Measurements from ENCODE around the gene ALDH8A1.

The ALDH8A1 gene

DNA sequence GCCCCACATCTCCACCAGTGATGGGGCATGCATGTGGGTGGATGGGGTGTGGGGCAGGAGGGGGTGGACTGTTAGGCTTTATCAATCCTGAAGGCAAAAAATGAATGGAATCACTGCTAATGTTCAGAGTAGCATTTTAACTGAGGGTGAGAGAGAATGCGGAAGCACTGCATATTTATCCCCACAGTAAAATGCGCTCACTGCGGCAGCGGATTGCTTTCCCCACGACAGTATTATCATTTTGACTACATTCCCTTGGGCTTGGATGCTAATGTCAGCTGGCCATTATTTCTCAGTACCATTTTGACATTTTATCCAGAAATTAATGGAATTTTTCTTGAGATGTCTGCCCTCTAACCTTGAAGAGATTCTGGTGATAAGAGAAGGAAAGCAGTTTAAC, 13.4 kb downstream of the ALDH8A1 start:
- Histone ChIP-seq H3K4me2 (ENCODE audit: low read length) (no peak overlapping the region), H3K4me1 (ENCODE audit: insufficient read depth, low read length, severe bottlenecking) (no peaks in the 10 kb centered on the region), H2AFZ (ENCODE audit: low read length) (no peak overlapping the region), H3K36me3 (ENCODE audit: insufficient read depth, low read length) (no peaks in the 10 kb centered on the region), H3F3A (ENCODE audit: insufficient read depth, low read length) (no peaks in the 10 kb centered on the region), H3K79me2 (ENCODE audit: insufficient read depth, low read length) (no peaks in the 10 kb centered on the region), H3K27ac (ENCODE audit: low read depth, low read length, poor library complexity, severe bottlenecking) (no peak overlapping the region), H3K4me3 (ENCODE audit: low read depth, low read length, poor library complexity, severe bottlenecking) (no peak overlapping the region), H3K9ac (ENCODE audit: low read length) (no peak overlapping the region), H3K27me3 (ENCODE audit: insufficient read depth, low read length) (0 out of 2 replicates have a peak, but pooled peaks cover 4% of the 10 kb centered on the region), H3K9me3 (ENCODE audit: low read length) (no peaks in the 10 kb centered on the region), H3K9me2 (ENCODE audit: low read depth, low read length) (no peaks in the 10 kb centered on the region), H4K20me1 (ENCODE audit: insufficient read depth, low read length) (no peaks in the 10 kb centered on the region)
- TF ChIP-seq EZH2 (IDR thresholded peaks at IDR 0.05; ENCODE audit: borderline replicate concordance, low read length), result no peak
- TF ChIP-seq, protein P1, sequence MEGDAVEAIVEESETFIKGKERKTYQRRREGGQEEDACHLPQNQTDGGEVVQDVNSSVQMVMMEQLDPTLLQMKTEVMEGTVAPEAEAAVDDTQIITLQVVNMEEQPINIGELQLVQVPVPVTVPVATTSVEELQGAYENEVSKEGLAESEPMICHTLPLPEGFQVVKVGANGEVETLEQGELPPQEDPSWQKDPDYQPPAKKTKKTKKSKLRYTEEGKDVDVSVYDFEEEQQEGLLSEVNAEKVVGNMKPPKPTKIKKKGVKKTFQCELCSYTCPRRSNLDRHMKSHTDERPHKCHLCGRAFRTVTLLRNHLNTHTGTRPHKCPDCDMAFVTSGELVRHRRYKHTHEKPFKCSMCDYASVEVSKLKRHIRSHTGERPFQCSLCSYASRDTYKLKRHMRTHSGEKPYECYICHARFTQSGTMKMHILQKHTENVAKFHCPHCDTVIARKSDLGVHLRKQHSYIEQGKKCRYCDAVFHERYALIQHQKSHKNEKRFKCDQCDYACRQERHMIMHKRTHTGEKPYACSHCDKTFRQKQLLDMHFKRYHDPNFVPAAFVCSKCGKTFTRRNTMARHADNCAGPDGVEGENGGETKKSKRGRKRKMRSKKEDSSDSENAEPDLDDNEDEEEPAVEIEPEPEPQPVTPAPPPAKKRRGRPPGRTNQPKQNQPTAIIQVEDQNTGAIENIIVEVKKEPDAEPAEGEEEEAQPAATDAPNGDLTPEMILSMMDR (IDR thresholded peaks at IDR 0.05; ENCODE audit: low read length), result no peak

- H3K79me2 ChIP-seq (ENCODE audit: insufficient read depth, low read length), result no peaks in the 10 kb centered on the region
- H3K9ac ChIP-seq (ENCODE audit: low read length), result no peak overlapping the region
- no peaks in the 10 kb centered on the region for H3K4me1 ChIP-seq (ENCODE audit: insufficient read depth, low read length, severe bottlenecking)
- H4K20me1 ChIP-seq (ENCODE audit: insufficient read depth, low read length), result no peaks in the 10 kb centered on the region
- H3K36me3 ChIP-seq (ENCODE audit: insufficient read depth, low read length), result no peaks in the 10 kb centered on the region
- no peaks in the 10 kb centered on the region for H3K9me2 ChIP-seq (ENCODE audit: low read depth, low read length)
- no peaks in the 10 kb centered on the region for H3K9me3 ChIP-seq (ENCODE audit: low read length)
- no peak overlapping the region for H2AFZ ChIP-seq (ENCODE audit: low read length)
- H3K27ac ChIP-seq (ENCODE audit: low read depth, low read length, poor library complexity, severe bottlenecking), result no peak overlapping the region
- no peaks in the 10 kb centered on the region for H3F3A ChIP-seq (ENCODE audit: insufficient read depth, low read length)
- no peak overlapping the region for H3K4me2 ChIP-seq (ENCODE audit: low read length)
- TF ChIP-seq, protein P1 (IDR thresholded peaks at IDR 0.05; ENCODE audit: low read length), result no peak
- TF ChIP-seq EZH2 (IDR thresholded peaks at IDR 0.05; ENCODE audit: borderline replicate concordance, low read length), result no peak
- no peak overlapping the region for H3K4me3 ChIP-seq (ENCODE audit: low read depth, low read length, poor library complexity, severe bottlenecking)
- 0 out of 2 replicates have a peak, but pooled peaks cover 4% of the 10 kb centered on the region for H3K27me3 ChIP-seq (ENCODE audit: insufficient read depth, low read length)
These were observed 15.0 kb downstream of the ALDH8A1 start for GRCh38 chr6:134934793-134935485.

DNA sequence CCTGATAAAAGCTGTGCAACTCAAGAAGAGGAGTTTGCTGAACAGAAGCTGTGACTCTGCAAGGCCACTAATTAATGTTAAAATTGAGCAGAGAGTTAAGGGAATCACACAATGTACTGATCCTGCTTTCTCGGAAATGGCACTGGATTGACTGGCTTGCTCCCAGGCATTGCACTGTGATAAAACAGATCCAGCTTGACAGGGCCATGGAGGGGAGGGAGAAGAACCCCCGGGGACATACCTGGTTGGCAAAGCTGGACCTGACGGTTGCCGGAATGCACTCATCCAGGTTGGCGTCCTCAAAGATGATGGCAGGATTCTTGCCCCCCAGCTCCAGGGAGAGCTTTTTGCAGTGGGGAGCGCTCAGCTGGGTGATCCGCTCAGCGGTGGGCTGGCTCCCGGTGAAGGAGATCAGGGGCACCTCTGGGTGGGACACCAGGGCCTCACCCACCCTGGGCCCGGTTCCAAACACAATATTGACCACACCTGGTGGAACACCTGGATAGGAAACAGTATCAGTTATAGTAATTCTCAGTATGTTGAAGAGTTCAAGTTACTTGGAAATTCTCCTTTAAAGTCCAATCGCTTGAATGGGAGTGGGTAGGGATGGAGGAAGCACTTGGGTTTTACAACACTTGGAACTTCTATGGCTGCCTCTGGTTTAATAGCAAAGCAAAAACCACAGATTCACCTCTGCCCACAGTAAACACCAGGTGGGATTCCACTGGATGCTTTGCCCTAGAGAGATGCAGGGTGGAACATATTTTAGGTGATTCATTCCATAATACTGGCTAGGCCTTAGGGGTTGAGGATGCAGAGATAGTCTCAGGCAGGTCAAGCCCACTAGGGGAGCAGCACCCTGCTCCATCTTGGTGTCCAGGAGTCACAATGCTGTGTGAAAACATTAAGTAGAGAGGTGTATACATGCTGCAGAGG, 17.1 kb downstream of the ALDH8A1 start:
- H3K36me3 ChIP-seq (ENCODE audit: insufficient read depth, low read length), result no peaks in the 10 kb centered on the region
- no peak overlapping the region for H3K4me3 ChIP-seq (ENCODE audit: low read depth, low read length, poor library complexity, severe bottlenecking)
- H3F3A ChIP-seq (ENCODE audit: insufficient read depth, low read length), result no peaks in the 10 kb centered on the region
- H3K79me2 ChIP-seq (ENCODE audit: insufficient read depth, low read length), result no peaks in the 10 kb centered on the region
- TF ChIP-seq, protein P1 (IDR thresholded peaks at IDR 0.05; ENCODE audit: low read length), result no peak
- TF ChIP-seq EZH2 (IDR thresholded peaks at IDR 0.05; ENCODE audit: borderline replicate concordance, low read length), result no peak
- no peaks in the 10 kb centered on the region for H3K4me1 ChIP-seq (ENCODE audit: insufficient read depth, low read length, severe bottlenecking)
- no peaks in the 10 kb centered on the region for H4K20me1 ChIP-seq (ENCODE audit: insufficient read depth, low read length)
- 0 out of 2 replicates have a peak, but pooled peaks cover 4% of the 10 kb centered on the region for H3K27me3 ChIP-seq (ENCODE audit: insufficient read depth, low read length)
- no peaks in the 10 kb centered on the region for H3K9me3 ChIP-seq (ENCODE audit: low read length)
- no peak overlapping the region for H3K27ac ChIP-seq (ENCODE audit: low read depth, low read length, poor library complexity, severe bottlenecking)
- no peak overlapping the region for H3K4me2 ChIP-seq (ENCODE audit: low read length)
- H2AFZ ChIP-seq (ENCODE audit: low read length), result no peak overlapping the region
- H3K9ac ChIP-seq (ENCODE audit: low read length), result no peak overlapping the region
- no peaks in the 10 kb centered on the region for H3K9me2 ChIP-seq (ENCODE audit: low read depth, low read length)
